ENCODE results near the gene PADI3. TPM values are rescaled to one million over a fixed set of nuclear protein-coding genes. Genes with fewer than 3 reads are reported as not detected.

Gene PADI3
- total RNA-seq, 1 donor from 2014 or later: not detected

DNA sequence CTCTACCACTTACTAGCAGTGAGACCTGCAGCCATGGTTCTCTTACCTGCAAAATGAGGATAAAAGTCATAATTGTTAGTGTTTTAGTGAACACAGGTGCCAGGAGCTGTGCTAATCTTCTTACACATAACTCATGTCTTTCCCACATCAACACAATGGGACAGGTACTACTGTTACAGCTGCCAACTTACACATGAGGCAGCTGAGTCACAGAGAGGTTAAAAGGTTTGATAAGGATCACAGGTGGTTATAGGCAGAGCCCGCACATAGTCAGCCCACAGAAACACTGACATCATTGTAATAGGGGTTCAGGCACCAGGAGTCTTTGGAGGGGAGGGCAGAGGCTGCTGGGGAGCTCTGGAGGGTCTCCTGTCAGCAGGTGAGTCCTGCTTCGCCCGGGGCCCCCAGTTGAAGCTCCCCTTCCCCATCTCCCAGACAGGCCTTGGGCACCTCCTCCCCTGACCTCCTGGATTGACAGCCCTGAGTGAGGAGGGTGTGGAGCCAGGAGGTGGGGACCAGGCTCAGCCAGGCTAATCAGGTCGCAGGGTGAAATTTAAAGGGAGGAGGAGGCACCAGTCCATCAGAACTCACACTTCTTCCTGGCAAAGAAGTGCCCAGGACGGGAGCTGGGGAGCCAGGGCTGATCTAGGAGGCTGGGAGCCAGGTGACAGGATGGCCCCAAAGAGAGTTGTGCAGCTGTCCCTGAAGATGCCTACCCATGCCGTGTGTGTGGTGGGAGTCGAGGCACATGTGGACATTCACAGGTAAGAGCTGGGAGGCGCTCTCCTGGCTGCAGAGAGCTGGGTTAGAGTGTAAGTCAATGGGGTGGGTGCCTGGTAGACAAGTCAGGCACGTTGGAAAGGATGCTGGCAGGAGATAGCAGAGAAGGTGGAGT is 44.1 kb upstream of the PADI3 start, which contains the start of gene PADI1:
Gene PADI1 (plus strand): TSS at position 583 of the 895 bp plus-strand sequence. CDS start 90 bp downstream, at position 673.
- Mint-ChIP-seq H3K4me3 (peak within 1 kb of the TSS; percentile 74), H3K9me3 (no peaks in the 10 kb centered on the region), H3K36me3 (no peaks in the 10 kb centered on the region), H3K27me3 (peaks cover 4% of the 10 kb centered on the region), H3K27ac (peak within 1 kb of the TSS; percentile 70), H3K4me1 (ENCODE audit: unreplicated experiment) (peaks cover 57% of the 10 kb centered on the region)
- no peak for DNase-seq (ENCODE audit: extremely low spot score, unreplicated experiment)
- TF ChIP-seq, protein P1, sequence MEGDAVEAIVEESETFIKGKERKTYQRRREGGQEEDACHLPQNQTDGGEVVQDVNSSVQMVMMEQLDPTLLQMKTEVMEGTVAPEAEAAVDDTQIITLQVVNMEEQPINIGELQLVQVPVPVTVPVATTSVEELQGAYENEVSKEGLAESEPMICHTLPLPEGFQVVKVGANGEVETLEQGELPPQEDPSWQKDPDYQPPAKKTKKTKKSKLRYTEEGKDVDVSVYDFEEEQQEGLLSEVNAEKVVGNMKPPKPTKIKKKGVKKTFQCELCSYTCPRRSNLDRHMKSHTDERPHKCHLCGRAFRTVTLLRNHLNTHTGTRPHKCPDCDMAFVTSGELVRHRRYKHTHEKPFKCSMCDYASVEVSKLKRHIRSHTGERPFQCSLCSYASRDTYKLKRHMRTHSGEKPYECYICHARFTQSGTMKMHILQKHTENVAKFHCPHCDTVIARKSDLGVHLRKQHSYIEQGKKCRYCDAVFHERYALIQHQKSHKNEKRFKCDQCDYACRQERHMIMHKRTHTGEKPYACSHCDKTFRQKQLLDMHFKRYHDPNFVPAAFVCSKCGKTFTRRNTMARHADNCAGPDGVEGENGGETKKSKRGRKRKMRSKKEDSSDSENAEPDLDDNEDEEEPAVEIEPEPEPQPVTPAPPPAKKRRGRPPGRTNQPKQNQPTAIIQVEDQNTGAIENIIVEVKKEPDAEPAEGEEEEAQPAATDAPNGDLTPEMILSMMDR (conservative IDR thresholded peaks at IDR 0.05): no peak

GRCh38 chr1:17205652-17206051 is 43.2 kb upstream of the PADI3 start:
- no peaks in the 10 kb centered on the region for H3K9me3 Mint-ChIP-seq
- H3K27ac Mint-ChIP-seq: peak overlapping the region; percentile 3
- DNase-seq (ENCODE audit: extremely low spot score, unreplicated experiment): no peak

DNA sequence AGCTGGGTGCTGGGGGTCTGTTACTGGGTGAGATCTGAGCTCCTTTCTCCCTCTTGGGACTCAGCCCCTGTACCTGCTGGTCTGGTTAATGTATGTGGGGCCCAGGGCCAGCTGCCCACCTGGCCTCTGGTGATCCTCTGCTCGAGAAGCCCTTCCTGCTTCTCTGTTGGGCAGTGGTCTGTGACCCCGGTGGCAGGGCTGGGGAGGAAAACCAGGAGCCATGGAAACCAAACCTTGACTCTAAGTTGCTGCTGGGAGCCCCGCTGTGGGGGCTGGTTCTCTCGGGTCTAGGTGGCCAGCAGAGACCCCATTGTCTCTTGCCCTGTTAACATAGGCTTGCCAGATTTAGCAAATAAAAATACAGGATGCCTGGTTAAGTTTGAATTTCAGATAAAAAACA is 42.7 kb upstream of the PADI3 start:
- TF ChIP-seq, protein P1 (conservative IDR thresholded peaks at IDR 0.05): no peak
- peaks cover 4% of the 10 kb centered on the region for H3K27me3 Mint-ChIP-seq
- H3K4me3 Mint-ChIP-seq: peak overlapping the region; percentile 28
- no peaks in the 10 kb centered on the region for H3K9me3 Mint-ChIP-seq
- H3K27ac Mint-ChIP-seq: peak overlapping the region; percentile 3
- peaks cover 47% of the 10 kb centered on the region for H3K4me1 Mint-ChIP-seq (ENCODE audit: unreplicated experiment)
- H3K36me3 Mint-ChIP-seq: no peaks in the 10 kb centered on the region
- DNase-seq (ENCODE audit: extremely low spot score, unreplicated experiment): no peak

More at GRCh38 chr1:17205652-17206051, 43.2 kb upstream of the PADI3 start:
- H3K36me3 Mint-ChIP-seq: no peaks in the 10 kb centered on the region
- TF ChIP-seq, protein P1 (conservative IDR thresholded peaks at IDR 0.05): no peak
- H3K27me3 Mint-ChIP-seq: peaks cover 4% of the 10 kb centered on the region
- H3K4me1 Mint-ChIP-seq (ENCODE audit: unreplicated experiment): peaks cover 52% of the 10 kb centered on the region
- peak overlapping the region; percentile 9 for H3K4me3 Mint-ChIP-seq

- Mint-ChIP-seq H3K27ac (no peak overlapping the region), H3K27me3 (peaks cover 4% of the 10 kb centered on the region), H3K9me3 (no peaks in the 10 kb centered on the region), H3K4me3 (no peak overlapping the region), H3K4me1 (ENCODE audit: unreplicated experiment) (peaks cover 41% of the 10 kb centered on the region), H3K36me3 (no peaks in the 10 kb centered on the region)
- no peak for DNase-seq (ENCODE audit: extremely low spot score, unreplicated experiment)
- TF ChIP-seq, protein P1 (conservative IDR thresholded peaks at IDR 0.05): no peak
These were observed 41.9 kb upstream of the PADI3 start for GRCh38 chr1:17207046-17207445.

DNA sequence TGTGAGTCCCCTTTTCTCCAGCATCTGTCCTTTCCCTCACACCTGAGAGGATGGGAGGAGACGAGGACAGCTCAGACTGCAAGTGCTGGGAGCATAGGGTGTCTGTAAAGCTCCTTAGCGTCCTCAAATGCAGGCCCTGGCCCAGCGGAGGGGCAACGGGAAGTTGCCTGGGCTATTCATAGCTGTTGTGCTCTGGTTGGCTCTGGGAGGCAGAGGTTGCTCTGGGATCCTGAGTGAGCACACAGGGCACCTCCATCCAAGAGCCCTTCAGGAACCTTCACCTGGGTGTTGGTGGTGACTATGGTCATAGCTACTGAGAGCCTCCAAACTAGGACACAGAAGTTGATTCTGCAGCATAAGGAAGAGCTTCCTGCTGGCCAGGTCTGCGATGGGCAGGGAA is 41.4 kb upstream of the PADI3 start:
- Mint-ChIP-seq H3K27me3 (peaks cover 4% of the 10 kb centered on the region), H3K9me3 (no peaks in the 10 kb centered on the region), H3K27ac (peak overlapping the region; percentile 51), H3K4me3 (no peak overlapping the region), H3K36me3 (no peaks in the 10 kb centered on the region), H3K4me1 (ENCODE audit: unreplicated experiment) (peaks cover 46% of the 10 kb centered on the region)
- TF ChIP-seq, protein P1 (conservative IDR thresholded peaks at IDR 0.05): no peak
- DNase-seq (ENCODE audit: extremely low spot score, unreplicated experiment): no peak
